B cell (primary cell): Measurements from ENCODE around the gene ID1. TPM values are rescaled to one million over a fixed set of nuclear protein-coding genes. Genes with fewer than 3 reads are reported as not detected.

Experiments used
- ATAC-seq: fragments of 200-7000 bp; cut with Tn5 transposase; one replicate; pipeline ENCODE4 v1.10.0; 2021; ENCODE audit warnings: low read depth, mild to moderate bottlenecking, moderate number of reproducible peaks, moderate library complexity
- CTCF ChIA-PET: fragments of 350-600 bp; sonication (Branson Sonifier 250); formaldehyde crosslinking; loops from one replicate; lab custom pipeline; 2021; ENCODE audit warnings: antibody characterized with exemption, inconsistent platforms; lab: Charles Lee
- POLR2A ChIA-PET: fragments of 350-600 bp; sonication (Branson Sonifier 250); formaldehyde crosslinking; loops from one replicate; lab custom pipeline; 2021; ENCODE audit warnings: antibody characterized with exemption; lab: Charles Lee
- DNase-seq: peaks from one replicate; pipeline ENCODE4 v3.0.0; 2013
- H2AFZ ChIP-seq: 2 replicates; pipeline ENCODE4 v1.6.1; 2012; ENCODE audit warnings: mild to moderate bottlenecking, low read depth, low read length; ENCODE audit not compliant: insufficient read depth, poor library complexity, severe bottlenecking
- H3K27ac ChIP-seq, 2 donors: 1 replicate in 1 of 2; 2 replicates in 1 of 2; pipeline ENCODE4 v1.5.1; 2012 to 2013; ENCODE audit warnings: low read length in 2 of 2, mild to moderate bottlenecking in 2 of 2, moderate library complexity in 1 of 2
- H3K27me3 ChIP-seq, 4 experiments: fragments of 200-600 bp in 1 of 4; sonication (generic) in 1 of 4; replicated peaks in 1 of 4; 1 replicate in 2 of 4; 2 replicates in 2 of 4; pipeline versions ENCODE4 v1.6.1 to v1.7.0; 2013 to 2016; ENCODE audit warnings: low read length in 3 of 4, mild to moderate bottlenecking in 2 of 4, mixed read lengths in 1 of 4, moderate library complexity in 1 of 4; ENCODE audit not compliant: insufficient read depth in 4 of 4, control insufficient read depth in 3 of 4; ENCODE audit errors: control extremely low read depth in 1 of 4
- H3K36me3 ChIP-seq, 2 experiments: replicated peaks in 1 of 2; 1 replicate in 1 of 2; 2 replicates in 1 of 2; pipeline versions ENCODE4 v1.6.1 to v1.7.1; 2013; ENCODE audit warnings: low read length in 1 of 2; ENCODE audit not compliant: insufficient read depth in 2 of 2, control insufficient read depth in 1 of 2; ENCODE audit errors: control extremely low read depth in 1 of 2, extremely low read depth in 1 of 2
- H3K4me1 ChIP-seq, 2 donors: fragments of 200-600 bp in 1 of 2; sonication (generic) in 1 of 2; 1 replicate in 1 of 2; 2 replicates in 1 of 2; pipeline versions ENCODE4 v1.5.1 to v1.6.1; 2013 to 2017; ENCODE audit warnings: low read length in 2 of 2; ENCODE audit not compliant: control insufficient read depth in 2 of 2, insufficient read depth in 2 of 2
- H3K4me2 ChIP-seq: replicated peaks from 2 replicates; pipeline ENCODE3; 2012; ENCODE audit warnings: mild to moderate bottlenecking, low read depth, low read length; ENCODE audit not compliant: poor library complexity, severe bottlenecking
- H3K4me3 ChIP-seq, 5 experiments: fragments of 200-600 bp in 1 of 5; sonication (generic) in 1 of 5; 1 replicate in 3 of 5; 2 replicates in 2 of 5; pipeline versions ENCODE4 v1.5.1 to v1.7.0; 2011 to 2016; ENCODE audit warnings: low read length in 4 of 5, mild to moderate bottlenecking in 4 of 5, low read depth in 2 of 5, control low read depth in 1 of 5, moderate library complexity in 1 of 5; ENCODE audit not compliant: insufficient read depth in 1 of 5; ENCODE audit errors: control extremely low read depth in 1 of 5, extremely low read depth in 1 of 5
- H3K79me2 ChIP-seq: fragments of 200-600 bp; sonication (generic); one replicate; pipeline ENCODE4 v1.6.0; 2016; ENCODE audit warnings: low read length; ENCODE audit not compliant: control insufficient read depth, insufficient read depth
- H3K9ac ChIP-seq: fragments of 200-600 bp; sonication (generic); 2 replicates; pipeline ENCODE4 v1.6.1; 2017; ENCODE audit warnings: mild to moderate bottlenecking, low read length, moderate library complexity
- H3K9me3 ChIP-seq, 3 donors: one replicate each; pipeline versions ENCODE4 v1.6.1 to v1.7.1; 2013; ENCODE audit warnings: low read length in 2 of 3; ENCODE audit not compliant: control insufficient read depth in 2 of 3, insufficient read depth in 1 of 3; ENCODE audit errors: control extremely low read depth in 1 of 3
- H4K20me1 ChIP-seq: 2 replicates; pipeline ENCODE4 v1.6.0; 2012; ENCODE audit warnings: mild to moderate bottlenecking, low read length; ENCODE audit not compliant: insufficient read depth, control insufficient read depth, poor library complexity, severe bottlenecking
- H3K27ac Mint-ChIP-seq: one replicate; pipeline ENCODE4 v1.8.0; 2021; ENCODE audit warnings: mixed read lengths
- H3K27me3 Mint-ChIP-seq: one replicate; pipeline ENCODE4 v1.8.0; 2021; ENCODE audit warnings: mixed read lengths
- H3K4me1 Mint-ChIP-seq: one replicate; pipeline ENCODE4 v1.8.0; 2021; ENCODE audit warnings: mixed read lengths
- H3K4me3 Mint-ChIP-seq: one replicate; pipeline ENCODE4 v1.8.0; 2021; ENCODE audit warnings: mixed read lengths
- H3K9me3 Mint-ChIP-seq: one replicate; pipeline ENCODE4 v1.8.0; 2022; ENCODE audit warnings: mixed read lengths; ENCODE audit not compliant: insufficient read depth
- EZH2 ChIP-seq: IDR thresholded peaks from 2 replicates; pipeline ENCODE4 v1.6.1; 2012; ENCODE audit warnings: borderline replicate concordance, low read depth, mild to moderate bottlenecking, moderate library complexity, low read length; ENCODE audit not compliant: insufficient read depth, poor library complexity, severe bottlenecking
- WGBS: methylation state at CpG from one replicate; pipeline ENCODE4 v1.1.5; 2013; ENCODE audit warnings: missing lambda C conversion rate; ENCODE audit not compliant: insufficient coverage; 5-methylcytosine and 5-hydroxymethylcytosine counted together
- intact Hi-C: fragments of 100-400 bp; cut with micrococcal nuclease; formaldehyde crosslinking; loops from one replicate; pipeline ENCODE4 v1.10.0; 2022
- polyA plus RNA-seq: library from polyadenylated mRNA; depleted of rRNA; stranded (reverse); fragments of >200 nt; gene quantifications from 2 replicates; pipeline ENCODE4 v1.2.3, GENCODE V29; 2012
- total RNA-seq, 2 donors: library from RNA; stranded (reverse); fragments of 120-200 nt in 1 of 2; gene quantifications; 1 replicate in 1 of 2; 2 replicates in 1 of 2; pipeline versions ENCODE4 v1.2.3 to v1.2.4, GENCODE V29; 2013 to 2022
- TF ChIP-seq, protein P1 (sequence below): fragments of 200-600 bp; IDR thresholded peaks from one replicate; pipeline ENCODE4 v1.8.0; 2022; ENCODE audit warnings: antibody characterized with exemption, mild to moderate bottlenecking

ID1 gene
- total and polyA plus RNA-seq, 2 donors (not counting 1 experiment from before 2014, with no cell fraction given) = 4.4 to 68.2 TPM

GRCh38 chr20:31578448-31579138 is 26.5 kb upstream of the ID1 start:
- intact Hi-C loops = no loop called here
- H4K20me1 ChIP-seq = no peaks in the 10 kb centered on the region
- H3K4me2 ChIP-seq = no peak overlapping the region
- H3K79me2 ChIP-seq = no peaks in the 10 kb centered on the region
- ChIA-PET POLR2A (interaction anchor here (0.6 to 0.7 kb wide), 2 partner anchors 26 to 56 kb away, joined by 3 to 10 read pairs; no protein-coding TSS in a partner anchor), CTCF (interaction anchor here (0.9 to 2.3 kb wide), 4 partner anchors 10 to 34 kb away, joined by 4 to 13 read pairs (median 7); no protein-coding TSS in a partner anchor)
- H3K9me3 Mint-ChIP-seq = no peaks in the 10 kb centered on the region
- H3K27me3 Mint-ChIP-seq = peaks cover 6% of the 10 kb centered on the region
- H2AFZ ChIP-seq = no peak overlapping the region
- no peak for ATAC-seq
- TF ChIP-seq EZH2 = no peak
- TF ChIP-seq, protein P1, sequence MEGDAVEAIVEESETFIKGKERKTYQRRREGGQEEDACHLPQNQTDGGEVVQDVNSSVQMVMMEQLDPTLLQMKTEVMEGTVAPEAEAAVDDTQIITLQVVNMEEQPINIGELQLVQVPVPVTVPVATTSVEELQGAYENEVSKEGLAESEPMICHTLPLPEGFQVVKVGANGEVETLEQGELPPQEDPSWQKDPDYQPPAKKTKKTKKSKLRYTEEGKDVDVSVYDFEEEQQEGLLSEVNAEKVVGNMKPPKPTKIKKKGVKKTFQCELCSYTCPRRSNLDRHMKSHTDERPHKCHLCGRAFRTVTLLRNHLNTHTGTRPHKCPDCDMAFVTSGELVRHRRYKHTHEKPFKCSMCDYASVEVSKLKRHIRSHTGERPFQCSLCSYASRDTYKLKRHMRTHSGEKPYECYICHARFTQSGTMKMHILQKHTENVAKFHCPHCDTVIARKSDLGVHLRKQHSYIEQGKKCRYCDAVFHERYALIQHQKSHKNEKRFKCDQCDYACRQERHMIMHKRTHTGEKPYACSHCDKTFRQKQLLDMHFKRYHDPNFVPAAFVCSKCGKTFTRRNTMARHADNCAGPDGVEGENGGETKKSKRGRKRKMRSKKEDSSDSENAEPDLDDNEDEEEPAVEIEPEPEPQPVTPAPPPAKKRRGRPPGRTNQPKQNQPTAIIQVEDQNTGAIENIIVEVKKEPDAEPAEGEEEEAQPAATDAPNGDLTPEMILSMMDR = no peak
- no peak overlapping the region for H3K4me3 Mint-ChIP-seq
- H3K4me1 ChIP-seq = peaks cover 3 to 6% of the 10 kb centered on the region in 2 donors
- H3K27me3 ChIP-seq = no peaks in the 10 kb centered on the region
- H3K27ac ChIP-seq = no peak overlapping the region
- peaks cover 6% of the 10 kb centered on the region for H3K4me1 Mint-ChIP-seq
- H3K4me3 ChIP-seq = no peak overlapping the region
- H3K9ac ChIP-seq = no peak overlapping the region
- peaks cover 0 to 2% (median 0%) of the 10 kb centered on the region in 3 donors for H3K9me3 ChIP-seq
- no peaks in the 10 kb centered on the region for H3K36me3 ChIP-seq
- no peak overlapping the region for H3K27ac Mint-ChIP-seq
- WGBS = 95% methylated on average over 43 of the region's 43 CpGs
- no peak for DNase-seq

- ChIA-PET POLR2A (no interaction called here), CTCF (interaction anchor here (1.8 kb wide), 1 partner anchor 33 kb away, joined by 4 read pairs; no protein-coding TSS in a partner anchor)
- Histone ChIP-seq H3K79me2 (no peaks in the 10 kb centered on the region), H3K4me3 (no peak overlapping the region), H3K4me2 (no peak overlapping the region), H4K20me1 (no peaks in the 10 kb centered on the region), H2AFZ (no peak overlapping the region), H3K36me3 (no peaks in the 10 kb centered on the region), H3K9ac (no peak overlapping the region), H3K4me1 (no peaks in the 10 kb centered on the region), H3K9me3 (peaks cover 0 to 2% (median 0%) of the 10 kb centered on the region in 3 donors), H3K27ac (no peak overlapping the region), H3K27me3 (peaks cover 0 to 3% (median 0%) of the 10 kb centered on the region in 4 experiments)
- H3K4me3 Mint-ChIP-seq = no peak overlapping the region
- no peaks in the 10 kb centered on the region for H3K4me1 Mint-ChIP-seq
- H3K9me3 Mint-ChIP-seq = no peaks in the 10 kb centered on the region
- TF ChIP-seq, protein P1 = no peak
- no peak for TF ChIP-seq EZH2
- intact Hi-C loops = no loop called here
- no peak for DNase-seq
- 92% methylated on average over 6 of the region's 6 CpGs for WGBS
- no peak overlapping the region for H3K27ac Mint-ChIP-seq
- no peak for ATAC-seq
- H3K27me3 Mint-ChIP-seq = peaks cover 8% of the 10 kb centered on the region
These were observed 25.8 kb upstream of the ID1 start for GRCh38 chr20:31579245-31579644.
